HG03558 (cell line): ENCODE results near the gene STRN3.
"Not testable (repeated sequence)": the region's sequence is repeated elsewhere in the genome, so short reads cannot be mapped to it uniquely, and the experiment has no call there.

Experiments
- ATAC-seq: cut with Tn5 transposase; IDR thresholded peaks from one replicate; pipeline ENCODE4 v1.9.1; 2021; ENCODE audit warnings: moderate number of reproducible peaks; ENCODE audit not compliant: unreplicated experiment; ENCODE audit errors: extremely low read depth

STRN3 gene

DNA sequence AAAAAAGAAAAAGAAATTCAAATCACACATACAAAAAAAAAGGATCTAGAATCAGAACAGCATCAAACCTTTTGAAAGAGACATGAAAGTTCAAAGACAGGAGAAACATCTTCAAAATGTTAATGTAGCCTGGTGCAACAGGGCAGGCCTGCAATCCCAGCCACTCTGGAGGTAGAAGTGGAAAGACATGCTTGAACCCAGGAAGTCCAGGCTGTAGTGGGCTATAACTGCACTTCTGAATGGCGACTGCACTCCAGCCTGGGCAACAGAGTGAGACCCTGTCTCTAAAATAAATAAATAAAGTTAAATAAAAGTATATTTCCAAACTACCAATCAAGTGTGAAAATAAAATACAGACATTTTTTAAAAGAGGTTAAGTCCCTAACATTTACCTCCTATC is 19.5 kb downstream of the STRN3 start:
- ATAC-seq = no peak

DNA sequence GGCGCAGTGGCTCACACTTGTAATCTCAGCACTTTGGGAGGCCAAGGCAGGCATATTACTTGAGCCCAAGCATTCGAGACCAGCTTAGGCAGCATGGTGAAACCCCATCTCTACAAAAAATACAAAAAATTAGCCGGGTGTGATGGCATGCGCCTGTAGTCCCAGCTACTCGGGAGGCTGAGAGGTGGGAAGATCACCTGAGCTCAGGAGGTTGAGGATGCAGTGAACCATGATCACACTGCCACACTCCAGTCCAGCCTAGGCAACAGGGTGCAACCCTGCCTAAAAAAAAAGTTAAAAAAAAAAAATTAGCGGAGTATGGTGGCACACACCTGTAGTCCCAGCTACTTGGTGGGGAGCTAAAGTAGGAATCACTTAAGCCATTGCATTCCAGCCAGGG is 22.2 kb downstream of the STRN3 start:
- ATAC-seq = not testable (repeated sequence)

DNA sequence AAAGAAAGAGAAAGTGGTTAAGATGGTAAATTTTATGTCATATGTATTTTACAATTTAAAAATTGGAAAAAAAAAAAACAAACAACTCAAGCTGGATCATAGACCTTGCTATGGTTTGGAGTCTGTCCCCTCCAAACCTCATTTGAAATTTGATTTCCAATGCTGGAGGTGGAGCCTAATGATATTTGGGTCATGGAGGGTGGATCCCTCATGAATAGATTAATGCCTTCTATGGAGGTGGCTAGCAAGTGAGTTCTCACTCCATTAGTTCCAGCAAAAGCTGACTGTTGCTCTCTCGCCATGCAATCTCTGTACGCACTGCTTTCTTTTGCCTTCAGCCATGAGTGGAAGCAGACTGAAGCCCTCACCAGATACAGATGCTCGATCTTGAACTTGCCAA is 22.9 kb downstream of the STRN3 start:
- ATAC-seq = no peak

DNA sequence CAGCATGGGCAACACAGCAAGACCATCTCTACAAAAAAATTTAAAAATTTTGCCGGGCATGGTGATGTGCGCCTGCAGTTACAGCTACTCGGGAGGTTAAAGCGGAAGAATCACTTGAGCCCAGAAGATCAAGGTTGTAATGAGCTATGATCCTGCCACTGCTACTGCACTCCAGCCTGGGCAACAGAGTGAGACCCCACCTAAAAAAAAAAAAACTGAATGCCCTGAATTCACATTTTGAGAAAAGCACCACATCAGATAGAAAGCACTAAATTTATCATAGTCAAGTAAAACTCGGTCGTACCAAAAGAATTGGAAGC is 24.9 kb downstream of the STRN3 start:
- ATAC-seq = no peak

DNA sequence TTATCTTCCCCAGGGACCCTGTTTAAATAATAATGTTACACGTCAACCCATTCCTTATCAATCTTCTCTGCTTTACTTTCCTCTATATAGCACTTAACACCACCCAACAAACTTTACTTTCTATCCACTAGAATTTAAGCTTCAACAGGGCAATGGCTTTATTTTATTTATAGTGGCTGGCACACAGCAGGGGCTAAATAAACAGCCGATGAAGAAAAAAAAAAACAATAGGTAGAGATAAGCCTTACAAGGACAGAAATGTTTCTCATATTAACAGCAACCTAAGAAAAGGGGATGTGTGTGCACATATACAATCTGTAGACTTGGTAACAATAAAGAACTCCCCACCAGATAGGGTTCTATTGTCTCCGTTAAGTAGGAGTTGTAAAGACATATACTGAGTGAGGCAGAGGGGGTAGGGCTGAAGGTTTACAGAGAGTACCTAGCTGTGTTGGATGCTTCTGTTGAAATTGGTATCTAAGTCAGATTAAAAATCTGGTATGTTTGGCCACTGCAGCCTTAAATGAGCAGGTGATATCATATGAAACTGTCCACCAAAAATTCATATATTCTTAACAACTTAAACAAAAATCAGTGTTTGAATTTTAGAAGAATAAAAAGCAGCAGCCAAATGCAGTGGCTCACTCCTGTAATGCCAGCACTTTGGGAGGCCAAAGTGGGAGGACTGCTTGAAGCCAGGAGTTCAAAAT is 25.4 kb downstream of the STRN3 start:
- no peak for ATAC-seq

DNA sequence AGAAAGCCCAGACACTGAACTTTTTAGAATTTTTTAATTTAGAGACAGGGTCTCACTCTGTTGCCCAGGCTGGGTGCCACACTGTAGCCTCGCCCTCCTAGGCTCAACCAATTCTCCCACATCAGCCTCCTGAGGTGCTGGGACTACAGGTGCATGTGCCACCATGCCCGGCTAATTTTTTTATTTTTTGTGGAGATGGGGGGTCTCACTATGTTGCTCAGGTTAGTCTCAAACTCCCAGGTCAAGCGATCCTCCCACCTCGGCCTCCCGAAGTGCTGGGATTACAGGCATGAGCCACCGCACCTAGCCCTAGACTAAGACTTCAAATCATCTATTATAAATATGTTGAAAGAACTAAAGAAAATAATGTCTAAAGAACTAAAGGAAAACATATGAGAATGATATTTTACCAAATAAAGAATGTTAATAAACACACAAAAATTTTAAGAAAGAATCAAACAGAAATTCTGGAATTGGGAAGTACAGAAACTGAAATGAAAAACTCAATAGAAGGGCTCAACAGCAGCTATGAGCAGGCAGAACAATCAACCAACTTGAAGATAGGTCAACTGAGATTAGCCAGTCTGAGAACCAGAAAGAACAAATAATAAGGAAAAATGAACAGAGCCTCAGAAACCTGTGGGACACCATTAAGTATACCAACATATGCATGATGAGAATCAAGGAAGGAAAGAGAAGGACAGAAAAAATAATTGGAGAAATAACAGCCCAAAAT is 27.0 kb downstream of the STRN3 start:
- ATAC-seq = no peak

DNA sequence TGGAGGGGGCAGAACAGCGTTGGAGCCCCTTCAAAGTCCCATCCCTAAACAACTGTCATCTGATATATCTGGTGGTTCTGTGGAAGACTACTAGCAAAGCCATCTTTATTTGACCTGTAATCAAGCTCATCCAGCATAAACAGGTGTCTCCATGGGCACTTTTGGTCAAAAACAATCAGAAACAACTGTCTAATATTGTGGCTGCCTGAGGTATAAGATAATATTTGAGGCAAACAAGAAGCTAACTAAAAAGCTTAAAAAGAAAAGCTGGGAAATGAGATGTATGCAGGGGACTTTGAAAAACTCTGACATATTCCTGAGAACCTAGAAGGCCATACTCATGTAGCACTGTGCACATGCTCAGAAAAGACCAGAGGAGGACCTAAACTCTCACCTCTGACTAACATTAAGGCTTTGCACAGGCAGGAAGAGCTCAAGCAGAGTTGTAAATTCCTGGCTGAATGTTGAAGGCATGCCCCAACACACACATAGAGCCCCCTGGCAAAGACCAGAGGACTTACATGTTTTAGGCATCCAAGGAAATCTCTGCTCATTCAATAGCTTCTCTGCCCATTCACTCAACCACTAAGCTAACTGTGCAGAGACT is 28.0 kb downstream of the STRN3 start:
- no peak for ATAC-seq

DNA sequence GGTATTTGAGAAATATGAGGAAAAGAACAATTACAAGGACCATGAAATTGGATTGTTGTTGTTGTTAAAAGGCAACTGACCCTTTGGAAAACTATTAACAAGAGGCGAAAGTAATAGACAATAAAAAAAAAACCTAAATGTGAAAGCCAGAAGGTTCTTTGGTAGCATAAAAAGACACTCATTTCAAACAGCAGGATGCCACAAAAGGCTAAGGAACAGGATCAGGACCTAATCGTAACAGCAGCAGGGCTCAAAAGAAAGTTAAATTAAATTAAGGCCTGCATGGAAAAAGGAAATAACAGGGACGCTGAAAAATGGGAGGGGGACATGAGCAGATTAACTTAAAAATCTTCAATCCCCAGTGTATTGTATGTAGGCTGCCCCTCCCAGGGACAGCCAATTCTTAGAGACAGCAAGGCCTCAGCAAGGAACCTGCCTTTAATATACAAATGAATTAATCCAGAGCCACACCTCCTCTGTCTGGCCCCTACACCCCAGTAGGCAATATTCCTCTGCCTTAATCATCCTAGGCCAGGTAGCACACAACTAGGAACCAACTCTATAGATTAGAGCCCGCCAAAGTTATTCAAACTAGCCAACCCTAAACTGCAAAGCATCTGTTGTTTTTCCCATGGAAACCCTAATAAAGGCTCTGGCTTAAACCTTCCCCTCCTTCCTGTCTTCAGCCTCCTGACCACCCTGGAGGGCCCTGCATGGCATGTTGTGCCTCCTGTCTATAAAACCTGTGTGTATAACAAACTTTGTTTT is 29.1 kb downstream of the STRN3 start:
- no peak for ATAC-seq

DNA sequence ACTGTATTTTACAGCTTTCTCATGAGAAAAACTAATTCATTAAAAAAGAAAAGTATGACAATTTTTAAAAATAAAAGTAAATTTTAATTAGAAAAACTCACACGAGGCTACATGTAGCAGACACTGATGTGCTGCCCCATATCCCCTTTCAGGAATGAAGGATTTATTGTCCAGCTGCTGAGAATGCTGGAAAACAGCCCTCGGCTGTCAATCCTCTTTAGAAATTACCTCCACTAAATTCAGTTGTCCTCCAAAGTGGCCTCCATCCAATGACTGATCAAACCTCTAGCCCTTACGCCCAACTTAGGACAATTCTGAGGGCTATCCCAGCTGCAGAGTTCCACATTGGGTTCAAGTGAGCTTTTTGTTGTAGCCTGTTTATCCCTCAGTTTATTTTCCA is 30.5 kb downstream of the STRN3 start:
- ATAC-seq = no peak

DNA sequence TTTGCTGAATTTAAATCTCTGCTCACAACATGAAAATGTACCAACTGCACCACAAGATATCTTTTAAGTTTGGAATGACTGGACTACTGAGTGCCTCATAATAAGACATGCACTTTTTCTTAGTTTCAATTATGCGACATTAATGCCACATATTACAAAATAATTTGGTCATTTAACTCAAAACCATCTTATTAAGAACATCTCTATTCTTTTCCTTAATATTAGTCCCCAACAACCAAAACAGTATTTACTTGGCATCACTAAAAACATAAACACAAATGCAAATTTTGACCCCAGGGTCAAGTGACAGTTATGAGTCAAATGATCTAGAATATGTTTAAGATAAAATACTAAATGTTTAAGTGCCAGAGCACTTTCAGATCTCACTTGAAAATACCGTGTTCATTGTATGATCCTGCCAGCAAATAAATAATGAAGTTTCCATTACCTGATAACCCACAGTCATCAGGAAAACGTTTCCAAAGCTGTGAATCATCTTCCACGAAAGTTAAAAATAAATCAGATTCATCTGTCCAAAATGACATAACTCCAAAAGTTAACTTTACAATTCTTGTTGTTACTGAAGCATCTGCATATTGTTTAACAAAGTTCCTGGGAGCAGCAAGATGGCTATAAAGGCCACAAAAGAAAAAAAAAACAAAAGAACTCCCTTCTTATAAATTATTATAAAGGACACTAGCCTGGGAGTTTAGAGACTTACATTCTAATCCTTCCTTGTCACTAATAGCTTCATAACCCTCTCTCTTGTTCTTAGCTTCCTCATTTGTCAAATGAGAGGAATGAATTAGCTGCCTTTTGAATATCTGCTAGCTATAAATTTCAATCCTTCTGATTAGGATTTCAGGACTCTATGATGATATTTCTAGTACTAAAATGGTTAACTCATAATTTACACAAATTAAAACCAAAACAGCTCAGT is 31.2 kb downstream of the STRN3 start:
- ATAC-seq = peak; percentile 59

DNA sequence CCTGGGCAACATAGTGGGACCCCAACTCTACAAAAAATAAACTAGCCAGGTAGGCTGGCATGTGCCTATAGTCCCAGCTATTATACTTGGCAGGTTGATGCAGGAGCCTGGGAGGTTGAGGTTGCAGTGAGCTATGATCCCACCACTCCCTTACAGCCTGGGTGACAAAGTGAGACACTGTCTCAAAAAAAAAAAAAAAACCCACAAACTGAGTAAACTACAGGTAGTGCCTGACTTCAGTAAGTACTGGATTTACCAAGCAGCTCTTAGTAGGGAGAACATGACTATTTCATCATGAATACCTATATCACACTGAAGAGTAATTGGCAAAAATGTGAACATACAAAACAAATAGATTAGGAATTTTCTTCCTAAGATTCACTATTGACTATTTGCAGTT is 33.1 kb downstream of the STRN3 start:
- no peak for ATAC-seq

DNA sequence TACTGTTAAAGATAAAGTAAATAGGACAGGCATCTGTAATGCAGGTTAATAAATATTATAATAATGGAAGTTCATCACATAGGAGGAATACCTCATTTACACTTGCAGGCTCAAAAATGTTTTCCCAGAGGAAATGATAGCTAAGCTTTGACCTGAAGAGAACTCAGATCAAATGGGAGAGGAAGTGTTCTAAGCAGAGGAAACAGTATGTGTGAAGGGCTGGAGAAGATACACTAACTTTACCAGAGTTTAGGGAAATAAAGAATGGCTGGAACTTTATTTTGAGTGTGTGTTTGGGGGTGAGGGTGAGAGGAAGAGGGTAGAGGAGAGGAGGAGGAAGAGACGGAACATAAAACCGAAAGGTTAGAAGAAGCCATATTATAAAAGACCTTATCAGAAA is 34.8 kb downstream of the STRN3 start:
- no peak for ATAC-seq

DNA sequence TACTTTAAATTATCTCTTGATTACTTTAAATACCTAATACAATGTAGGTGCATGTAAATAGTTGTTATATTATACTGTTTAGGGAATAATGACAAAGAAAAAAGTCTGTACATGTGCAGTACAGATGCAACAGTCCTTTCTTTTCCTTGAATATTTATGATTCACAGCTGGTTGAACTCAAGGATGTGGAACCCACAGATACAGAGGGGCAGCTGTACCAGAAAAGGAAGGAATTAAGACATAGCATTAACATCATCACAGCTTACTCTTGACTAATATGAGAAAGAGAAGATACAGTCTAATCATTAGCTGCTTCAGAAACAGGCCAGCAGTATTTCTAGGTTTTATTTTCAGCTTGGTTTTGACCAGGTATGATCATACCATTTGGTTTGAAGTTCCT is 35.4 kb downstream of the STRN3 start:
- ATAC-seq = no peak

DNA sequence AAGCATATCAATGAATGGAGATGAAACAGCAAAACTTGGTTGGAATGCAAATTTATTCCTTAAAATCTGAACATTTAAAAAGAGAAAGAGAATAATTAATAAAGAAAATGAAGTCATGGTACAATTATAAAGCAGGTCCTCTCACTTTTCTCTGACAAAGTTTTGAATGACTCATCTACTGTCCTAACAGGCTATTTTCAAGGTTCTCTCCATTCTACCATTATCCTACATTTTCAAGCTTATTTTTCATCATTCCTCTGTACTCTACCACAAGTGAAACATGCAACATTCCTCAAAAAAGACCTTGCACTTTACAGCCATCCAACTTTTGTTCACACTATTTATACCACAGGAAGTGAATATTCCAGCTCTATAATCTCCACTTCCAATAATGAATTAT is 37.7 kb downstream of the STRN3 start:
- ATAC-seq = no peak

DNA sequence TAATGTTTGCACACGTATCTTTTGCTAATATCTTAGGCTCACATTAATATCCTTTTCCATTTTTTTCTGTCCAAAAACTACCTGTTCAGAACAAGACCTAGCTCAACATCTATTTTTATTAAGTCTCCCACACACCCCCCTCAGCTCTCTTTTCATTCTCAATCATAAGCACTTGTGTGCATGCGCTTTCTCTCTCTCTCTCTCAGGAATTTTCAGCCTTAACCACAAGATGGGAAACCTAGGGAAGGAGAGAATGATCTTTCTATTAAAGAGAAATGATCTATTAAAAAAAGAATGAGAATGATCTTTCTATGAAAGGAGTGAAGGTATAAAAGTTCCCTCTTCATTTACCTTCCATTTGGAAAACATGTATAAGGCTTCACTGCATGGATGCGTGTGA is 40.4 kb downstream of the STRN3 start:
- no peak for ATAC-seq

DNA sequence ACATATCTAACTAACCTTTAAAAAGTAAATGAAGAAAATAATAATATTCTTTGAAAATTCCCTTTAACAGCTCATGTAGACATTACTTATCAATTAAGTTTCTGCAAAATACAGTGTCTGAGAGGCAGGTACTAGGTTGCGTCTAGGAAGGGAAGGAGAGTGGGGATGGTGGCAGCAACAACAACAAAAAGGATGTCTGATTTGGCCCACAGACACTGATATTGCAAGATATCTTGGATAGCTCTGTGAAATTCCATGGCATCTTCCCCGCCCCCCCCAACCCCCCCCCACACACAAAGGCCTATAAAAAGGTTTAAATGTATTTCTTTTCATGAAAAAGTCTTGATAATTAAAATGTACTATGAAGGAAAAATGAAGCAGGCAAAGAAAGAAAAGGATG is 42.3 kb downstream of the STRN3 start:
- ATAC-seq = no peak

DNA sequence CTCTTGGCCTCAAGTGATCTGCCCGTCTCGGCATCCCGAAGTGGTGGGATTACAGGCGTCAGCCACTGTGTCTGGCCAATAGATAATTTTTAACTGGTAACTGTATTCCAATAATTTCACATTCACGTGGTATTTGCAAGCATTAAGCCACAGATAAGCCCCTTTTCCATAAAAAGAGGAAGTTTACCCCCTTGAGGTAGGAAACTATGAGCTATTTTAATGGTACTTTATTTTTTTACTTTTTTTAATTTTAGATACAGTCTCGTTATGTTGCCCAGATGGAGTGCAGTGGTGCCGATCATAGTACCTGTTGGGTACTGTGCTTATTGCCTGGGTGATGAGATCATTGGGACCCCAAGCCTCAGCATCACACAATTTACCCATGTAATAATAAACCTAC is 43.6 kb downstream of the STRN3 start:
- no peak for ATAC-seq

DNA sequence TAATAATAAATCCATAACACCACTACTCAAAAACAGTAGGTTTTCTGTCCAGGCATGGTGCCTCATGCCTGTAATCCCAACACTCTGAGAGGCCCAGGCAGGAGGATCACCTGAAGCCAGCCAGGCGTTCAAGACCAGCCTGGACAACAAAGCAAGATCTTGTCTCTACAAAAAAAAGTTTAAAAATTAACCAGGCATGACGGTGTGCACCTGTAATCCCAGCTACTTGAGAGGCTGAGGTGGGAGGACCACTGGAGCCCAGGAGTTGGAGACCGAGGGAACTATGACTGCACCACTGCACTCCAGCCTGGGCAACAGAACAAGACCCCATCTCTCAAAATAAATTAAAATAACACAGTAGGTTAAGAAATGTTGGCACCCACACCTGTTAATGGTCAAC is 45.2 kb downstream of the STRN3 start:
- no peak for ATAC-seq

DNA sequence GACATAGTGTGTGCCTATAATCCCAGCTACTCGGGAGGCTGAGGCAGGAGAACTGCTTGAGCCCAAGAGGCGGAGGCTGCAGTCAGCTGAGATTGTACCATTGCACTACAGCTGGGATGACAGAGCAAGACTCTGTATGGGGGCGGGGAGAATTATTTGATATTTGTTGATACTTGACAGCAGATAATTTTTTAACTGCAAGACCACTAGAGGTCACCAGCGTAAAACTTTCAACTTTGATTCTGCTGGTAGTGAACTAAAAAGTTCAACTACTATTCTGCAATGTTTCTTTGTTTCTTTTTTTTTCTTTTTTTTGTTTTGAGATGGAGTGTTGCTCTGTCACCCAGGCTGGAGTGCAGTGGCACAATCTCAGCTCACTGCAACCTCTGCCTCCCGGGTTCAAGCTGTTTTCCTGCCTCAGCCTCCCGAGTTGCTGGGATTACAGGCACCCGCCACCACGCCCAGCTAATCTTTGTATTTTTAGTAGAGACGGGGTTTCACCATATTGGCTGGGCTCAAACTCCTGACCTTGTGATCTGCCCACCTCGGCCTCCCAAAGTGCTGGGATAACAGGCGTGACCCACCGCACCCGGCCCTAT is 46.0 kb downstream of the STRN3 start:
- not testable (repeated sequence) for ATAC-seq

DNA sequence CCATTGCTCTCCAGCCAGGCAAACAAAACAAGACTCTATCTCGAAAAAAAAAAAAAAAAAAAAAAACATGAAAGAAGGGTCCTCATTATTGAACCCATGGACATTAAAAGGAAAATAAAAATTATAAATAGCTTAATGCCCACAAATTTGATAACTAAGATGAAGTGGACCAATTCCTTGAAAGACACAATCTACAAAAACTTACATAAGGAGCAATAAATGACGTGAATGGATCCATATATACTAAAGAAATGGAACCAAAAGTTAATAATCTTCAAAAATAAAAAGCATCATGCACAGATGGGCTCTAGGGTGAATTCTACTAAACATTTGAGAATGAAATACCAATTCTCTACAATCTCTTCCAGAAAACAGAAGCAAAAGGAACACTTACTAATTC is 48.4 kb downstream of the STRN3 start:
- ATAC-seq = no peak
